Measurements from ENCODE around the gene CRACDL. TPM values are rescaled to one million over a fixed set of nuclear protein-coding genes. Genes with fewer than 3 reads are reported as not detected.

CRACDL gene
- total and polyA plus RNA-seq, 2 of the 13 experiments (the other 11 are each of a cell fraction or from before 2014, with no cell fraction given), result 0.15 to 0.26 TPM

DNA sequence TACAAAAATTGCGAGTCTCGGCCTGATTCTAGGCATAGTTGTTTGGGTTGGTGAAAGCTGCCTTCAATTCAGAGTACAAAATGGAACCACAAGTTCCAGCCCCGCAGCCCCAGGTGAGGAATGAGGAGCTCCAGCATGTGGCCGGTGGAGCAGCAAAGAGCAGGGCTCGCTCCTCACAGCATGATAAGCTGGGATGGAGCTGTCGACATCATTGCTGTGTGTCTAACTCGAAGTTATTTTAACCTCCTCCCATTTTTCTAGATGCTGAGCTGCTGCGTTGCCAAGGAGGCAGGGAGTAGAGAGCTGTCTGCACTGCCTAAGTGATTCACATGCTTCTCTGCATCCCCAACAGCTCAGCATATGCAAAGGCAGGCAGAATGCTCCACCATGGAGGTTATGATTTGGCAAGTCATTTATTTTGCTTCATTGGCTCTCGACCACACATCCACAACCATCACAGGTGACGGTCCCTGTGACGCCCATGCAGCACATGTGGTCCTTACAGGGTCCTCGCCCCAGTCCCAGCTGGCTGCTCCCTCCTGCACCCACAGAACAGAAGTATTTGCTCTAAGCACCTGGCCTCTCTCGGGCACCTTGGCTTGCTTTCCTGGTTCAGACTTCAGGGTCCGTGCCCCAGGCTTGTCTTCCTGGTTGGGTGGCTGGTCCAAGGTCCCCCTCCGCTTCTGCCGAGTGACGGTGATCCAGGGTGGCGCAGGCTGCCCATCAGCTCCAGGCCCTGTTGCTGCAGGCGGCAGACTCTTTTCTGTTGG, 139.1 kb downstream of the CRACDL start (continued):
- 0 out of 2 replicates have a peak, but pooled peaks have one; percentile 9 for TF ChIP-seq SMYD3 (CRISPR knock-in tag; IDR thresholded peaks at IDR 0.05)
- TF ChIP-seq SIN3B (IDR thresholded peaks at IDR 0.05; ENCODE audit: low read length), result no peak
- TF ChIP-seq GLI4 (CRISPR knock-in tag; IDR thresholded peaks at IDR 0.05; ENCODE audit: borderline replicate concordance), result 0 out of 2 replicates have a peak, but pooled peaks have one; percentile 1
- no peak for TF ChIP-seq KLF9 (CRISPR knock-in tag; IDR thresholded peaks at IDR 0.05; ENCODE audit: low read depth)
- TF ChIP-seq ZNF781 (CRISPR knock-in tag; IDR thresholded peaks at IDR 0.05; ENCODE audit: borderline replicate concordance, not compliant biosample characterization), result no peak
- TF ChIP-seq, protein P1, sequence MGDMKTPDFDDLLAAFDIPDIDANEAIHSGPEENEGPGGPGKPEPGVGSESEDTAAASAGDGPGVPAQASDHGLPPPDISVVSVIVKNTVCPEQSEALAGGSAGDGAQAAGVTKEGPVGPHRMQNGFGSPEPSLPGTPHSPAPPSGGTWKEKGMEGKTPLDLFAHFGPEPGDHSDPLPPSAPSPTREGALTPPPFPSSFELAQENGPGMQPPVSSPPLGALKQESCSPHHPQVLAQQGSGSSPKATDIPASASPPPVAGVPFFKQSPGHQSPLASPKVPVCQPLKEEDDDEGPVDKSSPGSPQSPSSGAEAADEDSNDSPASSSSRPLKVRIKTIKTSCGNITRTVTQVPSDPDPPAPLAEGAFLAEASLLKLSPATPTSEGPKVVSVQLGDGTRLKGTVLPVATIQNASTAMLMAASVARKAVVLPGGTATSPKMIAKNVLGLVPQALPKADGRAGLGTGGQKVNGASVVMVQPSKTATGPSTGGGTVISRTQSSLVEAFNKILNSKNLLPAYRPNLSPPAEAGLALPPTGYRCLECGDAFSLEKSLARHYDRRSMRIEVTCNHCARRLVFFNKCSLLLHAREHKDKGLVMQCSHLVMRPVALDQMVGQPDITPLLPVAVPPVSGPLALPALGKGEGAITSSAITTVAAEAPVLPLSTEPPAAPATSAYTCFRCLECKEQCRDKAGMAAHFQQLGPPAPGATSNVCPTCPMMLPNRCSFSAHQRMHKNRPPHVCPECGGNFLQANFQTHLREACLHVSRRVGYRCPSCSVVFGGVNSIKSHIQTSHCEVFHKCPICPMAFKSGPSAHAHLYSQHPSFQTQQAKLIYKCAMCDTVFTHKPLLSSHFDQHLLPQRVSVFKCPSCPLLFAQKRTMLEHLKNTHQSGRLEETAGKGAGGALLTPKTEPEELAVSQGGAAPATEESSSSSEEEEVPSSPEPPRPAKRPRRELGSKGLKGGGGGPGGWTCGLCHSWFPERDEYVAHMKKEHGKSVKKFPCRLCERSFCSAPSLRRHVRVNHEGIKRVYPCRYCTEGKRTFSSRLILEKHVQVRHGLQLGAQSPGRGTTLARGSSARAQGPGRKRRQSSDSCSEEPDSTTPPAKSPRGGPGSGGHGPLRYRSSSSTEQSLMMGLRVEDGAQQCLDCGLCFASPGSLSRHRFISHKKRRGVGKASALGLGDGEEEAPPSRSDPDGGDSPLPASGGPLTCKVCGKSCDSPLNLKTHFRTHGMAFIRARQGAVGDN (CRISPR knock-in tag; IDR thresholded peaks at IDR 0.05), result peak; percentile 61; the same call in 1 of the 2 replicates
- no peak for TF ChIP-seq ARNT2 (CRISPR knock-in tag; IDR thresholded peaks at IDR 0.05; ENCODE audit: low read depth)
- TF ChIP-seq ZMYM4 (CRISPR knock-in tag; IDR thresholded peaks at IDR 0.05), result 0 out of 2 replicates have a peak, but pooled peaks have one; percentile 35
- no peak for TF ChIP-seq ATF1 (CRISPR knock-in tag; IDR thresholded peaks at IDR 0.05)
- no peak for TF ChIP-seq ZNF383 (CRISPR knock-in tag; IDR thresholded peaks at IDR 0.05; ENCODE audit: borderline replicate concordance)
- no peak for TF ChIP-seq ZMAT3 (CRISPR knock-in tag; conservative IDR thresholded peaks at IDR 0.05)
- no peak for TF ChIP-seq ZNF780A (CRISPR knock-in tag; IDR thresholded peaks at IDR 0.05)
- TF ChIP-seq ZNF468 (CRISPR knock-in tag; IDR thresholded peaks at IDR 0.05), result no peak
- TF ChIP-seq ZNF550 (CRISPR knock-in tag; IDR thresholded peaks at IDR 0.05; ENCODE audit: borderline replicate concordance), result no peak
- TF ChIP-seq, protein P2, sequence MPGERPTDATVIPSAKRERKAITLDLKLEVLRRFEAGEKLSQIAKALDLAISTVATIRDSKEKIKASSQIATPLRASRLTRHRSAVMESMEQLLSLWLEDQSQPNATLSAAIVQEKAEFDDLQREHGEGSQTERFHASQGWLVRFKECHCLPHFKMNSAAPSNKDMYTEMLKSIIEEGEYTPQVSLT (CRISPR knock-in tag; IDR thresholded peaks at IDR 0.05; ENCODE audit: borderline replicate concordance, low read depth), result no peak
- no peak for TF ChIP-seq TEAD2 (CRISPR knock-in tag; IDR thresholded peaks at IDR 0.05)
- no peak; the same call in 1 of the 2 replicates for TF ChIP-seq MBD4 (IDR thresholded peaks at IDR 0.05; ENCODE audit: borderline replicate concordance, low read length)
- TF ChIP-seq FOSL1 (CRISPR knock-in tag; IDR thresholded peaks at IDR 0.05; ENCODE audit: borderline replicate concordance), result no peak
- TF ChIP-seq, protein P3, sequence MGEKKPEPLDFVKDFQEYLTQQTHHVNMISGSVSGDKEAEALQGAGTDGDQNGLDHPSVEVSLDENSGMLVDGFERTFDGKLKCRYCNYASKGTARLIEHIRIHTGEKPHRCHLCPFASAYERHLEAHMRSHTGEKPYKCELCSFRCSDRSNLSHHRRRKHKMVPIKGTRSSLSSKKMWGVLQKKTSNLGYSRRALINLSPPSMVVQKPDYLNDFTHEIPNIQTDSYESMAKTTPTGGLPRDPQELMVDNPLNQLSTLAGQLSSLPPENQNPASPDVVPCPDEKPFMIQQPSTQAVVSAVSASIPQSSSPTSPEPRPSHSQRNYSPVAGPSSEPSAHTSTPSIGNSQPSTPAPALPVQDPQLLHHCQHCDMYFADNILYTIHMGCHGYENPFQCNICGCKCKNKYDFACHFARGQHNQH (CRISPR knock-in tag; IDR thresholded peaks at IDR 0.05), result no peak
- 0 out of 2 replicates have a peak, but pooled peaks have one; percentile 35 for TF ChIP-seq PITX1 (CRISPR knock-in tag; IDR thresholded peaks at IDR 0.05)
- TF ChIP-seq FOXO1 (CRISPR knock-in tag; IDR thresholded peaks at IDR 0.05), result no peak
